Fibroblast of villous mesenchyme (primary cell): ENCODE results near the gene CDHR3. TPM values are rescaled to one million over a fixed set of nuclear protein-coding genes. Genes with fewer than 3 reads are reported as not detected.
A peak's percentile ranks its signal among the peaks of the same experiment; 100 is the strongest.

ENCODE experiments used
- DNase-seq: peaks from one replicate; pipeline ENCODE4 v3.0.0-alpha.2; 2010; ENCODE audit warnings: low read depth
- H3K4me3 ChIP-seq: 2 replicates; pipeline ENCODE4 v1.5.1; 2011; ENCODE audit warnings: low read depth, mild to moderate bottlenecking, low read length
- CTCF ChIP-seq: IDR thresholded peaks from 2 replicates; pipeline ENCODE4 v1.5.1; 2012; ENCODE audit warnings: low read depth, mild to moderate bottlenecking, low read length; ENCODE audit not compliant: insufficient read depth
- total RNA-seq: library from RNA; depleted of rRNA; stranded (reverse); fragments of >200 nt; gene quantifications from 2 replicates; pipeline ENCODE4 v1.2.3, GENCODE V29; 2012

CDHR3 gene
- 9.1 and 9.7 TPM in 2 replicates for total RNA-seq

GRCh38 chr7:105963038-105963667, at the start of gene CDHR3:
CDHR3 (plus strand) TSS chr7:105963264; CDS start chr7:105963319, 55 bp downstream.
- DNase-seq = no peak
- no peak within 1 kb of the TSS for H3K4me3 ChIP-seq
- no peak for TF ChIP-seq CTCF

GRCh38 chr7:105913947-105914346, 49.1 kb upstream of the CDHR3 start:
- TF ChIP-seq CTCF = no peak
- no peak overlapping the region for H3K4me3 ChIP-seq
- DNase-seq = no peak

- no peak overlapping the region for H3K4me3 ChIP-seq
- no peak for DNase-seq
- no peak for TF ChIP-seq CTCF
These were observed 46.5 kb upstream of the CDHR3 start for GRCh38 chr7:105916603-105917002.

GRCh38 chr7:105917659-105918058, 45.4 kb upstream of the CDHR3 start:
- H3K4me3 ChIP-seq = no peak overlapping the region
- no peak for TF ChIP-seq CTCF
- no peak for DNase-seq

- no peak overlapping the region for H3K4me3 ChIP-seq
- DNase-seq = no peak
- no peak for TF ChIP-seq CTCF
These were observed 42.3 kb upstream of the CDHR3 start for GRCh38 chr7:105920766-105921165.

GRCh38 chr7:105924945-105925344, 38.1 kb upstream of the CDHR3 start:
- no peak for DNase-seq
- TF ChIP-seq CTCF = no peak
- no peak overlapping the region for H3K4me3 ChIP-seq

GRCh38 chr7:105926131-105926530, 36.9 kb upstream of the CDHR3 start:
- no peak for TF ChIP-seq CTCF
- peak; percentile 52 for DNase-seq

More at GRCh38 chr7:105926131-105926530, 36.9 kb upstream of the CDHR3 start:
- no peak overlapping the region for H3K4me3 ChIP-seq
